HepG2 (cell line): ENCODE results near the gene BSG. TPM values are rescaled to one million over a fixed set of nuclear protein-coding genes. Genes with fewer than 3 reads are reported as not detected.
A peak's percentile ranks its signal among the peaks of the same experiment; 100 is the strongest.

Source experiments
- BRD4 ChIP-seq: sonication (generic); formaldehyde crosslinking; IDR thresholded peaks from 2 replicates; pipeline ENCODE4 v1.4.0; 2020; ENCODE audit warnings: missing genetic modification reagents
- DBP ChIP-seq: sonication (generic); formaldehyde crosslinking; IDR thresholded peaks from 2 replicates; pipeline ENCODE4 v1.4.0; 2020; ENCODE audit warnings: missing genetic modification reagents; ENCODE audit errors: not compliant biosample characterization
- HMGXB4 ChIP-seq, 2 experiments: sonication (generic) in 1 of 2; formaldehyde crosslinking in 1 of 2; IDR thresholded peaks; 2 replicates each; pipeline versions ENCODE4 v1.4.0 to v1.6.1; 2018 to 2020; ENCODE audit warnings: missing genetic modification reagents in 2 of 2, borderline replicate concordance in 1 of 2, low read depth in 1 of 2, mild to moderate bottlenecking in 1 of 2, missing biosample characterization in 1 of 2
- MYPOP ChIP-seq: sonication (generic); formaldehyde crosslinking; IDR thresholded peaks from 2 replicates; pipeline ENCODE4 v1.8.1; 2023; ENCODE audit warnings: mild to moderate bottlenecking, moderate library complexity, missing genetic modification reagents
- NAIF1 ChIP-seq: sonication (generic); formaldehyde crosslinking; IDR thresholded peaks from 2 replicates; pipeline ENCODE4 v1.5.0; 2020; ENCODE audit warnings: mild to moderate bottlenecking, missing genetic modification reagents, borderline replicate concordance
- TAF1 ChIP-seq: sonication (generic); formaldehyde crosslinking; IDR thresholded peaks from 2 replicates; pipeline ENCODE4 v1.4.0; 2020; ENCODE audit warnings: missing genetic modification reagents
- TEF ChIP-seq: sonication (generic); formaldehyde crosslinking; IDR thresholded peaks from 2 replicates; pipeline ENCODE4 v1.5.0; 2020; ENCODE audit warnings: missing genetic modification reagents
- ZBTB43 ChIP-seq: sonication (generic); formaldehyde crosslinking; conservative IDR thresholded peaks from 2 replicates; pipeline ENCODE4 v1.4.0; 2020; ENCODE audit warnings: missing genetic modification reagents
- ZNF205 ChIP-seq: IDR thresholded peaks from 2 replicates; pipeline ENCODE4 v1.6.1; 2018; ENCODE audit warnings: missing biosample characterization, missing genetic modification reagents
- ZNF383 ChIP-seq: sonication (generic); formaldehyde crosslinking; IDR thresholded peaks from 2 replicates; pipeline ENCODE4 v1.4.0; 2020; ENCODE audit warnings: missing genetic modification reagents, mild to moderate bottlenecking, borderline replicate concordance
- ZNF407 ChIP-seq: sonication (generic); formaldehyde crosslinking; IDR thresholded peaks from one replicate; pipeline ENCODE4 v1.5.1; 2020; ENCODE audit warnings: mild to moderate bottlenecking, missing genetic modification reagents; ENCODE audit errors: not compliant biosample characterization
- ZNF468 ChIP-seq: sonication (generic); formaldehyde crosslinking; IDR thresholded peaks from 2 replicates; pipeline ENCODE4 v1.8.0; 2022; ENCODE audit warnings: mild to moderate bottlenecking, moderate library complexity, missing genetic modification reagents
- ZNF615 ChIP-seq: sonication (generic); formaldehyde crosslinking; IDR thresholded peaks from 2 replicates; pipeline ENCODE4 v1.5.0; 2020; ENCODE audit warnings: mild to moderate bottlenecking, missing genetic modification reagents, borderline replicate concordance
- polyA plus RNA-seq, 8 experiments: library from polyadenylated mRNA; depleted of rRNA in 3 of 8; stranded (reverse) in 7 of 8; unstranded in 1 of 8; fragments of >200 nt; fragmentation: Illumina TruSeq in 4 of 8; extraction: Trizol in 4 of 8; gene quantifications; 2 replicates each; pipeline versions ENCODE4 v1.2.1 to v1.2.3, GENCODE V29; 2011 to 2016; ENCODE audit warnings: low read depth in 4 of 8, missing spikeins in 1 of 8, mixed read lengths in 1 of 8; ENCODE audit not compliant: insufficient read depth in 1 of 8
- total RNA-seq, 5 experiments: library from RNA; depleted of rRNA; stranded (reverse); fragments of >200 nt; fragmentation: Illumina TruSeq; extraction: Trizol; gene quantifications; 2 replicates each; pipeline ENCODE4 v1.2.3, GENCODE V29; 2016; ENCODE audit warnings: low read depth in 1 of 5

Gene BSG
- total and polyA plus RNA-seq, 2 of the 13 experiments (the other 11 are each of a cell fraction or from before 2014, with no cell fraction given) = 309 to 754 TPM

GRCh38 chr19:531009-531752, 41.2 kb upstream of the BSG start (continued):
- TF ChIP-seq MYPOP (0 out of 2 replicates have a peak, but pooled peaks have one; percentile 61), NAIF1 (CRISPR knock-in tag) (no peak), ZNF615 (no peak), ZNF407 (CRISPR knock-in tag) (no peak), DBP (no peak), HMGXB4 (CRISPR knock-in tag; IDR thresholded peaks at IDR 0.05; ENCODE audit: borderline replicate concordance in 1 of 2, low read depth in 1 of 2) (peak in 1 of 2 experiments; percentile 56; a peak in 3 of 4 replicates), TAF1 (CRISPR knock-in tag) (peak; percentile 44; the same call in 1 of the 2 replicates), ZNF383 (CRISPR knock-in tag) (no peak), ZNF468 (CRISPR knock-in tag) (no peak), ZNF205 (CRISPR knock-in tag) (no peak), ZBTB43 (no peak), BRD4 (CRISPR knock-in tag) (no peak), TEF (CRISPR knock-in tag) (no peak)
